Fibroblast of skin of right biceps (primary cell): Measurements from ENCODE around the gene CIT.
"Not testable (repeated sequence)": the region's sequence is repeated elsewhere in the genome, so short reads cannot be mapped to it uniquely, and the experiment has no call there.

ENCODE experiments used
- DNase-seq: peaks from one replicate; pipeline ENCODE4 v3.0.0-alpha.2; 2013

CIT gene

GRCh38 chr12:119876761-119877638 lies at the start of gene CIT:
Gene CIT, minus strand, starts transcription at chr12:119877320. Its CDS starts 1,152 bp downstream, at chr12:119876168.
- peak; percentile 96 for DNase-seq

GRCh38 chr12:119925269-119925668 lies 48.1 kb upstream of the CIT start:
- no peak for DNase-seq

- no peak for DNase-seq
These were observed 42.9 kb upstream of the CIT start for GRCh38 chr12:119920064-119920463.

GRCh38 chr12:119915894-119916510 lies 38.9 kb upstream of the CIT start:
- no peak for DNase-seq

- no peak for DNase-seq
These were observed 37.5 kb upstream of the CIT start for GRCh38 chr12:119914666-119915065.

- DNase-seq = no peak
These were observed 36.6 kb upstream of the CIT start for GRCh38 chr12:119913536-119914330.

- DNase-seq = peak; percentile 47
These were observed 34.1 kb upstream of the CIT start for GRCh38 chr12:119911182-119911581.

- DNase-seq = no peak
These were observed 33.5 kb upstream of the CIT start for GRCh38 chr12:119910586-119910985.

- DNase-seq = peak; percentile 53
These were observed 25.0 kb upstream of the CIT start for GRCh38 chr12:119902084-119902509.

GRCh38 chr12:119901670-119902069 lies 24.6 kb upstream of the CIT start:
- DNase-seq = no peak

- no peak for DNase-seq
These were observed 17.8 kb upstream of the CIT start for GRCh38 chr12:119894916-119895315.

GRCh38 chr12:119892611-119893010 lies 15.5 kb upstream of the CIT start:
- DNase-seq = not testable (repeated sequence)

GRCh38 chr12:119885549-119885948 lies 8.4 kb upstream of the CIT start:
- no peak for DNase-seq

- DNase-seq = not testable (repeated sequence)
These were observed 6.7 kb upstream of the CIT start for GRCh38 chr12:119883791-119884190.

GRCh38 chr12:119883237-119883636 lies 6.1 kb upstream of the CIT start:
- DNase-seq = no peak

- DNase-seq = no peak
These were observed 474 bp upstream of the CIT start for GRCh38 chr12:119877639-119877948.

- peak; percentile 10 for DNase-seq
These were observed 6.7 kb downstream of the CIT start for GRCh38 chr12:119870457-119870856.

GRCh38 chr12:119869720-119870119 lies 7.4 kb downstream of the CIT start:
- peak; percentile 89 for DNase-seq

- peak; percentile 49 for DNase-seq
These were observed 8.1 kb downstream of the CIT start for GRCh38 chr12:119868992-119869391.

GRCh38 chr12:119864591-119864990 lies 12.5 kb downstream of the CIT start:
- DNase-seq = no peak

- DNase-seq = no peak
These were observed 17.9 kb downstream of the CIT start for GRCh38 chr12:119859241-119859640.

- DNase-seq = peak; percentile 8
These were observed 20.0 kb downstream of the CIT start for GRCh38 chr12:119857041-119857591.

- DNase-seq = no peak
These were observed 26.8 kb downstream of the CIT start for GRCh38 chr12:119850330-119850729.
